K562 (cell line): Measurements from ENCODE around the gene GRIN2D. TPM values are rescaled to one million over a fixed set of nuclear protein-coding genes. Genes with fewer than 3 reads are reported as not detected.

Experiments used
- ATF2 ChIP-seq: sonication (generic); formaldehyde crosslinking; IDR thresholded peaks from 2 replicates; pipeline ENCODE4 v1.8.1; 2022; ENCODE audit warnings: missing genetic modification reagents
- BCOR ChIP-seq: fragments of 450-650 bp; IDR thresholded peaks from 2 replicates; pipeline ENCODE4 v1.6.1; 2016
- BMI1 ChIP-seq: fragments of 150-350 bp; IDR thresholded peaks from 2 replicates; pipeline ENCODE4 v1.6.1; 2014; ENCODE audit warnings: low read length
- E2F4 ChIP-seq: sonication (generic); formaldehyde crosslinking; IDR thresholded peaks from 2 replicates; pipeline ENCODE4 v1.8.0; 2022; ENCODE audit warnings: mild to moderate bottlenecking, low read depth, missing genetic modification reagents
- FOXJ3 ChIP-seq: sonication (generic); formaldehyde crosslinking; IDR thresholded peaks from 2 replicates; pipeline ENCODE4 v1.4.0; 2020; ENCODE audit warnings: mild to moderate bottlenecking, missing genetic modification reagents
- HDAC3 ChIP-seq: fragments of 450-650 bp; IDR thresholded peaks from 2 replicates; pipeline ENCODE4 v1.6.1; 2018; ENCODE audit warnings: borderline replicate concordance, mild to moderate bottlenecking, moderate library complexity; ENCODE audit not compliant: partially characterized antibody
- HMG20B ChIP-seq: fragments of 250-450 bp; sonication (Bioruptor Pico); IDR thresholded peaks from 2 replicates; pipeline ENCODE4 v1.5.0; 2021; ENCODE audit warnings: mild to moderate bottlenecking
- ILF3 ChIP-seq: fragments of 450-650 bp; IDR thresholded peaks from 2 replicates; pipeline ENCODE4 v1.6.1; 2018; ENCODE audit warnings: antibody characterized with exemption, mild to moderate bottlenecking, moderate library complexity, borderline replicate concordance
- IRF2 ChIP-seq: sonication (generic); formaldehyde crosslinking; IDR thresholded peaks from 2 replicates; pipeline ENCODE4 v1.8.1; 2022; ENCODE audit warnings: mild to moderate bottlenecking, missing genetic modification reagents
- KHSRP ChIP-seq: fragments of 450-650 bp; IDR thresholded peaks from 2 replicates; pipeline ENCODE4 v1.6.1; 2017
- MTA2 ChIP-seq: fragments of 450-650 bp; IDR thresholded peaks from 2 replicates; pipeline ENCODE4 v1.6.1; 2016; ENCODE audit warnings: low read depth
- NCOA4 ChIP-seq: fragments of 450-650 bp; IDR thresholded peaks from 2 replicates; pipeline ENCODE4 v1.6.1; 2018; ENCODE audit warnings: mild to moderate bottlenecking; ENCODE audit not compliant: partially characterized antibody
- NFE2 ChIP-seq: IDR thresholded peaks from 2 replicates; pipeline ENCODE4 v1.6.1; 2014; ENCODE audit warnings: antibody characterized with exemption, low read depth
- NFIX ChIP-seq: fragments of 250-450 bp; sonication (Bioruptor Pico); IDR thresholded peaks from 2 replicates; pipeline ENCODE4 v1.4.0; 2020; ENCODE audit warnings: low read depth, mild to moderate bottlenecking, moderate library complexity
- NR2F6 ChIP-seq: fragments of 450-650 bp; formaldehyde crosslinking; IDR thresholded peaks from 2 replicates; pipeline ENCODE4 v1.4.0; 2020; ENCODE audit warnings: mild to moderate bottlenecking
- NRF1 ChIP-seq, 2 experiments: fragments of 450-650 bp; IDR thresholded peaks in 1 of 2; conservative IDR thresholded peaks in 1 of 2; 2 replicates each; pipeline ENCODE4 v1.6.1; 2014; ENCODE audit warnings: mild to moderate bottlenecking in 2 of 2
- PML ChIP-seq: IDR thresholded peaks from 2 replicates; pipeline ENCODE4 v1.6.1; 2012; ENCODE audit warnings: low read length, inconsistent platforms
- POLR2A ChIP-seq: fragments of 450-650 bp; conservative IDR thresholded peaks from 2 replicates; pipeline ENCODE4 v1.6.1; 2016
- SAP30 ChIP-seq: fragments of 200-600 bp; sonication (generic); IDR thresholded peaks from 2 replicates; pipeline ENCODE4 v1.6.1; 2012; ENCODE audit warnings: borderline replicate concordance, low read depth, mild to moderate bottlenecking, moderate library complexity, low read length, control low read depth, inconsistent platforms; ENCODE audit not compliant: insufficient read depth, poor library complexity, severe bottlenecking
- TAF7 ChIP-seq: fragments of 450-650 bp; IDR thresholded peaks from 2 replicates; pipeline ENCODE4 v1.6.1; 2016; ENCODE audit warnings: missing genetic modification characterization, missing compliant biosample characterization
- XRCC3 ChIP-seq: fragments of 450-650 bp; IDR thresholded peaks from 2 replicates; pipeline ENCODE4 v1.6.1; 2017; ENCODE audit warnings: mild to moderate bottlenecking, moderate library complexity
- ZBTB9 ChIP-seq: fragments of 450-650 bp; formaldehyde crosslinking; IDR thresholded peaks from 2 replicates; pipeline ENCODE4 v1.4.0; 2020; ENCODE audit warnings: mild to moderate bottlenecking, moderate library complexity
- ZC3H11A ChIP-seq: IDR thresholded peaks from 2 replicates; pipeline ENCODE4 v1.6.1; 2012; ENCODE audit warnings: low read depth, low read length, improper control_type of control experiment
- ZFP1 ChIP-seq: fragments of 450-650 bp; formaldehyde crosslinking; IDR thresholded peaks from 2 replicates; pipeline ENCODE4 v1.4.0; 2020; ENCODE audit warnings: mild to moderate bottlenecking, mixed read lengths
- ZNF143 ChIP-seq: sonication (generic); formaldehyde crosslinking; IDR thresholded peaks from 2 replicates; pipeline ENCODE4 v1.9.0; 2022; ENCODE audit warnings: mild to moderate bottlenecking, missing genetic modification reagents
- ZNF282 ChIP-seq: sonication (generic); formaldehyde crosslinking; IDR thresholded peaks from 2 replicates; pipeline ENCODE4 v1.8.1; 2023; ENCODE audit warnings: missing genetic modification reagents
- ZNF695 ChIP-seq: fragments of 450-650 bp; formaldehyde crosslinking; IDR thresholded peaks from 2 replicates; pipeline ENCODE4 v1.4.0; 2020; ENCODE audit warnings: mild to moderate bottlenecking, moderate library complexity
- ZNF699 ChIP-seq: fragments of 250-450 bp; sonication (Bioruptor Pico); IDR thresholded peaks from 2 replicates; pipeline ENCODE4 v1.8.0; 2021; ENCODE audit warnings: mild to moderate bottlenecking, moderate library complexity; ENCODE audit not compliant: insufficient replicate concordance
- polyA plus RNA-seq, 8 experiments: library from polyadenylated mRNA; depleted of rRNA in 4 of 8; stranded (reverse) in 5 of 8; unstranded in 3 of 8; fragments of >200 nt; fragmentation: Nextera tagmentation in 2 of 8; fragmentation: Illumina TruSeq in 1 of 8; extraction: Ambion mirVana in 2 of 8; extraction: Trizol in 1 of 8; gene quantifications; 2 replicates each; pipeline versions ENCODE4 v1.2.1 to v1.2.3, GENCODE V29; 2011 to 2014; ENCODE audit warnings: inconsistent platforms in 1 of 8, missing spikeins in 1 of 8
- total RNA-seq, 7 experiments: library from RNA; depleted of rRNA in 6 of 7; stranded (reverse); fragments of >200 nt in 6 of 7; fragmentation: Illumina TruSeq in 2 of 7; extraction: Trizol in 2 of 7; gene quantifications; 2 replicates each; pipeline versions ENCODE4 v1.2.1 to v1.2.3, GENCODE V29; 2011 to 2021; ENCODE audit warnings: low replicate concordance in 1 of 7

GRIN2D gene
- total and polyA plus RNA-seq, 9 of the 15 experiments (the other 6 are each of a cell fraction or from before 2014, with no cell fraction given): 0.32 to 31.5 (median 1.8) TPM

- TF ChIP-seq BCOR: peak; percentile 36; the same call in 1 of the 2 replicates
- no peak for TF ChIP-seq NFE2
- TF ChIP-seq BMI1: no peak
- TF ChIP-seq PML: no peak
- no peak for TF ChIP-seq ZBTB9 (CRISPR knock-in tag)
- no peak for TF ChIP-seq HDAC3
- TF ChIP-seq TAF7: peak; percentile 73
- TF ChIP-seq NRF1 (conservative IDR thresholded peaks at IDR 0.05 in 1 of 2, IDR thresholded peaks at IDR 0.05 in 1 of 2): peak; percentile 11 to 20; a peak in 2 of 4 replicates
- no peak for TF ChIP-seq MTA2
- TF ChIP-seq NCOA4: no peak
- no peak for TF ChIP-seq XRCC3
- no peak; the same call in 1 of the 2 replicates for TF ChIP-seq POLR2A
- TF ChIP-seq KHSRP: no peak
- no peak for TF ChIP-seq ZFP1
- no peak for TF ChIP-seq ZNF282 (CRISPR knock-in tag)
- 0 out of 2 replicates have a peak, but pooled peaks have one; percentile 41 for TF ChIP-seq E2F4 (CRISPR knock-in tag)
- TF ChIP-seq NFIX (CRISPR knock-in tag): no peak
- TF ChIP-seq HMG20B (CRISPR knock-in tag): no peak
- no peak for TF ChIP-seq IRF2 (CRISPR knock-in tag)
- no peak for TF ChIP-seq ZNF695 (CRISPR knock-in tag)
- no peak; the same call in 1 of the 2 replicates for TF ChIP-seq ZNF143 (CRISPR knock-in tag)
- TF ChIP-seq ILF3: 0 out of 2 replicates have a peak, but pooled peaks have one; percentile 11
- TF ChIP-seq ATF2 (CRISPR knock-in tag): peak; percentile 60; the same call in 1 of the 2 replicates
- no peak for TF ChIP-seq FOXJ3 (CRISPR knock-in tag)
- peak; percentile 73 for TF ChIP-seq SAP30
- TF ChIP-seq ZNF699 (CRISPR knock-in tag): no peak
- TF ChIP-seq NR2F6 (CRISPR knock-in tag): no peak
- TF ChIP-seq ZC3H11A: 0 out of 2 replicates have a peak, but pooled peaks have one; percentile 7
Measured at GRCh38 chr19:48390188-48391099, 3.0 kb upstream of the GRIN2D start (continued).
